ENCODE results near the gene BSDC1. TPM values are rescaled to one million over a fixed set of nuclear protein-coding genes. Genes with fewer than 3 reads are reported as not detected.

The BSDC1 gene
- total RNA-seq, 1 donor from 2014 or later: 56.1 TPM

- no peak overlapping the region for H3K4me3 ChIP-seq
- no peaks in the 10 kb centered on the region for H3K9me3 ChIP-seq
- H3K36me3 ChIP-seq: no peaks in the 10 kb centered on the region
- no peak overlapping the region for H3K27ac ChIP-seq
- H3K27me3 ChIP-seq: no peaks in the 10 kb centered on the region
- H3K4me1 ChIP-seq: peaks cover 0 to 7% of the 10 kb centered on the region in 2 donors
- intact Hi-C loops (cut with DNase I): no loop called here
- no peak for TF ChIP-seq CTCF (IDR thresholded peaks at IDR 0.05)
- DNase-seq (ENCODE audit: low spot score in 2 of 2): no peak
Observed at GRCh38 chr1:32346532-32347157, 47.6 kb downstream of the BSDC1 start.

- no peak overlapping the region for H3K27ac ChIP-seq
- no peak for DNase-seq (ENCODE audit: low spot score in 2 of 2)
- no peaks in the 10 kb centered on the region for H3K36me3 ChIP-seq
- H3K27me3 ChIP-seq: no peaks in the 10 kb centered on the region
- no peak overlapping the region for H3K4me3 ChIP-seq
- no peaks in the 10 kb centered on the region for H3K4me1 ChIP-seq
- intact Hi-C loops (cut with DNase I): no loop called here
- TF ChIP-seq CTCF (IDR thresholded peaks at IDR 0.05): no peak
- no peaks in the 10 kb centered on the region for H3K9me3 ChIP-seq
Observed at GRCh38 chr1:32345289-32345827, 48.9 kb downstream of the BSDC1 start.

- intact Hi-C loops (cut with DNase I): no loop called here
Observed at GRCh38 chr1:32342704-32343103, 51.5 kb downstream of the BSDC1 start.

GRCh38 chr1:32341971-32342370, 52.3 kb downstream of the BSDC1 start:
- no peak for TF ChIP-seq CTCF (IDR thresholded peaks at IDR 0.05)
- no peaks in the 10 kb centered on the region for H3K9me3 ChIP-seq
- no peaks in the 10 kb centered on the region for H3K4me1 ChIP-seq
- intact Hi-C loops (cut with DNase I): no loop called here
- no peaks in the 10 kb centered on the region for H3K27me3 ChIP-seq
- DNase-seq (ENCODE audit: low spot score in 2 of 2): no peak
- H3K36me3 ChIP-seq: no peaks in the 10 kb centered on the region
- H3K27ac ChIP-seq: no peak overlapping the region
- no peak overlapping the region for H3K4me3 ChIP-seq

More at GRCh38 chr1:32342704-32343103, 51.5 kb downstream of the BSDC1 start:
- Histone ChIP-seq H3K27ac (no peak overlapping the region), H3K27me3 (no peaks in the 10 kb centered on the region), H3K4me3 (no peak overlapping the region), H3K4me1 (no peaks in the 10 kb centered on the region), H3K36me3 (no peaks in the 10 kb centered on the region), H3K9me3 (no peaks in the 10 kb centered on the region)
- TF ChIP-seq CTCF (IDR thresholded peaks at IDR 0.05): no peak
- no peak for DNase-seq (ENCODE audit: low spot score in 2 of 2)

- Histone ChIP-seq H3K36me3 (no peaks in the 10 kb centered on the region), H3K27me3 (no peaks in the 10 kb centered on the region), H3K27ac (no peak overlapping the region), H3K4me1 (peaks cover 0 to 3% of the 10 kb centered on the region in 2 donors), H3K4me3 (no peak overlapping the region), H3K9me3 (no peaks in the 10 kb centered on the region)
- no peak for TF ChIP-seq CTCF (IDR thresholded peaks at IDR 0.05)
- no peak for DNase-seq (ENCODE audit: low spot score in 2 of 2)
- intact Hi-C loops (cut with DNase I): no loop called here
Observed at GRCh38 chr1:32341186-32341757, 53.0 kb downstream of the BSDC1 start.

Data from ascending aorta (tissue), 2 donors.